GM19397 (cell line): ENCODE data around the gene UAP1.
"Not testable (repeated sequence)": the region's sequence is repeated elsewhere in the genome, so short reads cannot be mapped to it uniquely, and the experiment has no call there.

ENCODE experiments used
- ATAC-seq: cut with Tn5 transposase; IDR thresholded peaks from one replicate; pipeline ENCODE4 v1.9.1; 2021; ENCODE audit warnings: mild to moderate bottlenecking, moderate library complexity; ENCODE audit not compliant: unreplicated experiment

Gene UAP1

DNA sequence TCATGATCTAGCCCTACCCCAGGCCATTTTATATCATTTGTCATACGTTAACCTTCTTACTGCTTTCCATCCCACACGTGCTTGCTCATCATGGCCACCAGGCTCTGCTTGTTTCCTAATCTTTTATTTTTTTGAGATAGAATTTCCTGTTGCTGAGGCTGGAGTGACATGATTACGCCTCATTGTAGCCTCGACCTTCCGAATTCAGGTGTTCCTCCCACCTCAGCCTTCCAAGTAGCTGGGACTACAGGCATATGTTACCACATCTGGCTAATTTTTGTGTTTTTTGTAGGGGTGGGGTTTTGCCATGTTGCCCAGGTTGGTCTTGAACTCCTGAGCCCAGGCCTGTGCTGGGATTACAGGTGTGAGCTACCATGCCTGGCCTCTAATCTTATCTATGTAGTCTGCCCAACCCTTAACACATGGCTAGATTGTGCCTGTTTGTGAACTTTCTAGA is 3.3 kb downstream of the UAP1 start:
- ATAC-seq = no peak

GRCh38 chr1:162565460-162565859 is 3.9 kb downstream of the UAP1 start:
- ATAC-seq = no peak

DNA sequence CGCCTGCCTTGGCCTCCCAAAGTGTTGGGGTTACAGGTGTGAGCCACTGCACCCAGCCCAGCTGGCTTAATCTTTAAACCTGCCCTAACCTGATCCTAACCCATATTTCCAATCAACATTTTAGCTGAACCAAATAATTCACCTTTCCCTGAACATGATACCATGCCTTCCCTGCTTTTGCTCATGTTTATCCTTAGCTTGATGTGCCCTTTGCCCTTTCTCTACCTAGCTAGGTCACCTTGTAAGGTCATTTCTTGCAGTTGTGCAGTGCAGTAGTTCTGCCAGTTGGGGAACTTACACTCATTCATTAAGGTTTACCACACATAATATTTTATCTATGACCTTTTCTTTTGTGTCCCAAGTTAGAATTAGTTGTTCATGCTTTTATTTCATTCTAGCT is 5.3 kb downstream of the UAP1 start:
- no peak for ATAC-seq

- ATAC-seq = no peak
Measured at GRCh38 chr1:162568802-162569201, 7.3 kb downstream of the UAP1 start.

DNA sequence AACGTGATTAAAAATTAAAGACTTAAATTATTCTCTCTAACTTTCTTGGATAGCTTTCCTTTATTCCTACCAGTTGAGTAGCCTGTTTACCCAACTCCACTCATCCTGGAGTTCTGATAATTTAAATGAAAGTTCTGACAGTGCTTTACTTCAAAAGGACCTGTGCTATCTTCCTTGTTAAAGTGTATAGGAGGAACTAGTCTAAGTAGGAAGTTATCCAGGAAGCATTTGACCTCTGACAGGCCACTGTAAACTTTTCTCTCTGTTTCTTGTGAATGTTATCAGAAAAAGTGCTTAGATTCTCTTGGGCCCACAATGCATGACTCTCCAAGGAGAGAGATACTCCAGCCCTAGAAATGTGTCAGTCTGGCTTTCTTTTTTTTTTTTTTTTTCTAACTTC is 9.2 kb downstream of the UAP1 start:
- ATAC-seq = no peak

- not testable (repeated sequence) for ATAC-seq
Measured at GRCh38 chr1:162571121-162571520, 9.6 kb downstream of the UAP1 start.

- no peak for ATAC-seq
Measured at GRCh38 chr1:162571696-162572095, 10.2 kb downstream of the UAP1 start.

GRCh38 chr1:162573136-162573535 is 11.6 kb downstream of the UAP1 start:
- ATAC-seq = no peak

DNA sequence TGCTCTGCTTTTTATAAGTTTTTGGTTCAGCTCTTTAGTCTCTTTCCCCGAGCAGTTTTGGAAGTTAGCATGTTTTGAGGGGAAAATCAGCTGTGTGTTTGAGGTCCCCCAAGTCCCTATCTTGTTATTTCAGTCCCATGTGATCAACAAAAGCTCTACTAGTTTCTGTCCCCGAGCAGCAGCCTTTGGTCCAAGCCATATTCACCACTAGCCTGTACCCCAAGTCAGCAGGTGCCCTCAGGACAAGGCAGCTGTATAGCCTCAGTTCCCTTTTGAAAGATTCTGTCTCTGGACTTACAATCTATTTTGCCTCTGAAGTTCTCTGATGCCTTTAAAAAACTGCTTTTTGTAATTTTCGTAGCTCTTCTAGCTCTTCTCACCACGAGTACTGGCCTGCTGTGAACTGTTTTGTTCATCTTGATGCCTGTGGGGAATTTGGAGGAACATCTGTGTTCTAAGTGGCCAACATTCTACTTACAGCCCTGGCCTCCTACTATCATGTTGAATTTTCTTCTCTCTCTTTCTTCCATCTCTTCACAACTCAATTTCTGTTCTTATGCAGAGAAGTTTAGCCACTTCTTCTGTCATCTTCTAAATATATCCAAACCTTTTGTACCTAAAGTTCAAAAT is 16.7 kb downstream of the UAP1 start:
- no peak for ATAC-seq

- ATAC-seq = no peak
Measured at GRCh38 chr1:162578936-162579335, 17.4 kb downstream of the UAP1 start.

DNA sequence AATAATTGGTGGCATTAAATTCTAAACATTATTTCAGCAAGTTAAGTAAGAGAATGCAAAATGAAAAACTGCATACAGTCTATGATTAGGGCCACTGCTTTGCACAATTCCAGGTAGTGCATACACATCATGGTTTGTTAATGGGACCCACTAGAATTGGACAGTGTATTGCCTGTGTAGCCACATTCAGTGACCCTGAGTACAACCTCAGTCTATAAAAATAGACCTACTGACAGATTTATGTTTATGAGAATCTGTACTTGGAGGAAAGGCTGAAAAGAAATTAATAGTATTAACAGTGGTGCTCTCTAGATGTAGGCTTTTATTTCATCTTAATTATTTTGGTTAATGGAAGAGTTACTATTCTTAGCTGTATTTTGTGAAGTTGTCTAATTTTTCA is 18.8 kb downstream of the UAP1 start:
- ATAC-seq = no peak

GRCh38 chr1:162582901-162583300 is 21.4 kb downstream of the UAP1 start:
- ATAC-seq = not testable (repeated sequence)

- not testable (repeated sequence) for ATAC-seq
Measured at GRCh38 chr1:162585101-162585500, 23.6 kb downstream of the UAP1 start.

GRCh38 chr1:162587347-162587746 is 25.8 kb downstream of the UAP1 start:
- no peak for ATAC-seq

GRCh38 chr1:162587761-162588260 is 26.3 kb downstream of the UAP1 start:
- no peak for ATAC-seq

DNA sequence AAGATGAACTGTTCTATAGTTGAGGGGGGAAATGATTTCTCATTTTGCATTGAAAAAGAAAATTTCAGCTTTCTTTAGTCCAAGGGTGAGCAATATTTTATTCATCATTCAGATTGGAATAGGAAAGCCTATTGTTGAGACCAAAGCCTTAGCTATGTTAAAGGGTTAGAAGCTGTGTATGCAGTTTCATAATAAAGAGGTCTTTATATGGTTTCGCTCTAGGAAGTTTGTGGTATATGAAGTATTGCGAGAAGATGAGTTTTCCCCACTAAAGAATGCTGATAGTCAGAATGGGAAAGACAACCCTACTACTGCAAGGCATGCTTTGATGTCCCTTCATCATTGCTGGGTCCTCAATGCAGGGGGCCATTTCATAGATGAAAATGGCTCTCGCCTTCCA is 28.6 kb downstream of the UAP1 start:
- ATAC-seq = no peak

- ATAC-seq = no peak
Measured at GRCh38 chr1:162590686-162591085, 29.2 kb downstream of the UAP1 start.

DNA sequence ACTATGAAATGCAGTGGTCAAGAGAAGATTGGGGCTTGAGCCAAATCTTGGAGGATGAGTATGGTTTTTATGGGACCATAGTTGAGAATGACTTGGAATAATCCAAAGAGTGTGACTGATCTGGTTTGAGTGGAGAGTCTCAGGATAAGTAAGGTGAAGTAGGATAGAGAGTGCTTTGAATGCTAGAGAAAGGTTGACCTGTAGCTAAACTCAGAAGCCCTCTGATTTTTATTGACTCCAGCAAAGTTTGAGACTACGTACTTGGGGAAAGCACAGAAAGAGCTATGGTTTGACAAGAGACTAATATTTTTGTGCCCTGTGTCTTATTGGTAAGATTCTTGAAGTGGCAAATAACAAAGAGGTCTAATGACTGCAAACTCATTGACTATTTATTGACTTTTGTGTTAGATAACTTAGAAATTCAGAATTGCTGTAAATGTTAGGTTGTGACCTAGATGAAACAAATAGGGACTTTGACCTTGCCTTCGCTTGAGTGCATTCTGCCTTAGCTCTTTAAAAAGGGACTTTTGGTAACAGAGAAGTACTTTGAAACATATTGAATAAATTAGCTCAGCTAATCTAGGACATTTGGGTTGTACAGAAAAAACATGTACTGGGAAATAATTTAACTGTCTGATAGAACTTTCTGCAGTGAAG is 35.1 kb downstream of the UAP1 start:
- no peak for ATAC-seq

DNA sequence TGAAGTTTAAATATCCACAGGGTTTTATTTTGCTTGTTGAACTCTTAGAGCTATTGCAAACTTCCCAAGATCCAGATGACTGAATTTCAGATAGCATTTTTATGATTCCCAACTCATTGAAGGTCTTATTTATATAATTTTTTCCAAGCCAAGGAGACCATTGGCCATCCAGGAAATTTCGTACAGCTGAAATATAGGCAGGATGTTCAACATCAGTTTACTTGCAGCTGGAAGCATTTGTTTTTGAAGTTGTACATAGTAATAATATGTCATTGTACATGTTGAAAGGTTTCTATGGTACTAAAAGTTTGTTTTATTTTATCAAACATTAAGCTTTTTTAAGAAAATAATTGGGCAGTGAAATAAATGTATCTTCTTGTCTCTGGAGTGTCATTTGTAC is 37.9 kb downstream of the UAP1 start:
- no peak for ATAC-seq

- not testable (repeated sequence) for ATAC-seq
Measured at GRCh38 chr1:162603117-162603516, 41.6 kb downstream of the UAP1 start.

- ATAC-seq = no peak
Measured at GRCh38 chr1:162605225-162605927, 43.9 kb downstream of the UAP1 start.

GRCh38 chr1:162609306-162609705 is 47.8 kb downstream of the UAP1 start:
- no peak for ATAC-seq
